ENCODE measurements around the gene ARID1A. TPM values are rescaled to one million over a fixed set of nuclear protein-coding genes. Genes with fewer than 3 reads are reported as not detected.

Gene ARID1A
- total RNA-seq, 1 donor from 2014 or later, result 70.0 TPM

GRCh38 chr1:26824731-26825130 is 128.9 kb downstream of the ARID1A start:
- no peaks in the 10 kb centered on the region for H3K36me3 Mint-ChIP-seq (ENCODE audit: unreplicated experiment)
- H3K27ac Mint-ChIP-seq (ENCODE audit: unreplicated experiment), result no peak overlapping the region
- peaks cover 26% of the 10 kb centered on the region for H3K4me1 Mint-ChIP-seq (ENCODE audit: unreplicated experiment)

GRCh38 chr1:26826261-26827105 is 130.7 kb downstream of the ARID1A start, which contains the start of gene ZDHHC18:
Gene ZDHHC18 (plus strand): TSS chr1:26826688. CDS start chr1:26826805, 117 bp downstream.
- peaks cover 26% of the 10 kb centered on the region for H3K4me1 Mint-ChIP-seq (ENCODE audit: unreplicated experiment)
- H3K36me3 Mint-ChIP-seq (ENCODE audit: unreplicated experiment), result no peaks in the 10 kb centered on the region
- peak within 1 kb of the TSS; percentile 82 for H3K27ac Mint-ChIP-seq (ENCODE audit: unreplicated experiment)
- H3K4me3 Mint-ChIP-seq (ENCODE audit: unreplicated experiment), result peak within 1 kb of the TSS; percentile 87
- H3K9me3 Mint-ChIP-seq (ENCODE audit: unreplicated experiment), result no peaks in the 10 kb centered on the region
- DNase-seq (ENCODE audit: extremely low spot score, unreplicated experiment), result peak; percentile 91
- TF ChIP-seq CTCF (IDR thresholded peaks at IDR 0.05), result peak; percentile 58
- no peaks in the 10 kb centered on the region for H3K27me3 Mint-ChIP-seq (ENCODE audit: unreplicated experiment)

More at GRCh38 chr1:26824731-26825130, 128.9 kb downstream of the ARID1A start:
- no peak overlapping the region for H3K4me3 Mint-ChIP-seq (ENCODE audit: unreplicated experiment)
- no peaks in the 10 kb centered on the region for H3K9me3 Mint-ChIP-seq (ENCODE audit: unreplicated experiment)
- TF ChIP-seq CTCF (IDR thresholded peaks at IDR 0.05), result no peak
- DNase-seq (ENCODE audit: extremely low spot score, unreplicated experiment), result no peak
- H3K27me3 Mint-ChIP-seq (ENCODE audit: unreplicated experiment), result no peaks in the 10 kb centered on the region

DNA sequence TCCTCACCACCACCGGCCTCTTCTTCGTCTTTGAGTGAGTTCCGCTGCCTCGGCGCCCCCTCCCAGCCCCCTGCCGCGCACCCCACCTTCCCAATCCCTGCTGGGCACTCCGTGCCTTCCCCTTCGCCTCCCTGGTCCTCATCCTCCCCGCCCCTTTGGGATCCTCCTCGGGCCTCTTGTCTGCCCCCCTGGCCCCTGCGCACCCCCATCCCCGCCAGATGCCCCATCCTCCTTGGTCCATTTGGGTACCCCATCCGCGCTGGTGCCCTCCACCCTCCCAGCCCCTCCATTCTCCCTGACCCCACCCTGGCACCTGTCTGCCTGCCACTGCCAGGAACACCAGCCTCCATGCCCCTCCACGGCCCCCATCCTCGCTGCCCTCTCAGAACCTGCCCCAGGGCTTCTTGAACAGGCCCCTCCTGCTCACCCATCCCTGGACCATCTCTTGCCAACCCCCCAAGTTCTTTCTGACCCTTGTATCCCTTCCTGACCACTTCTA is 131.3 kb downstream of the ARID1A start:
- Mint-ChIP-seq H3K9me3 (ENCODE audit: unreplicated experiment) (no peaks in the 10 kb centered on the region), H3K4me3 (ENCODE audit: unreplicated experiment) (peak overlapping the region; percentile 86), H3K4me1 (ENCODE audit: unreplicated experiment) (peaks cover 26% of the 10 kb centered on the region), H3K27me3 (ENCODE audit: unreplicated experiment) (no peaks in the 10 kb centered on the region), H3K27ac (ENCODE audit: unreplicated experiment) (peak overlapping the region; percentile 82), H3K36me3 (ENCODE audit: unreplicated experiment) (peaks cover 2% of the 10 kb centered on the region)
- no peak for DNase-seq (ENCODE audit: extremely low spot score, unreplicated experiment)
- TF ChIP-seq CTCF (IDR thresholded peaks at IDR 0.05), result no peak

GRCh38 chr1:26827663-26828062 is 131.8 kb downstream of the ARID1A start:
- Mint-ChIP-seq H3K36me3 (ENCODE audit: unreplicated experiment) (peaks cover 7% of the 10 kb centered on the region), H3K4me1 (ENCODE audit: unreplicated experiment) (peaks cover 26% of the 10 kb centered on the region), H3K27me3 (ENCODE audit: unreplicated experiment) (no peaks in the 10 kb centered on the region), H3K27ac (ENCODE audit: unreplicated experiment) (peak overlapping the region; percentile 82), H3K9me3 (ENCODE audit: unreplicated experiment) (no peaks in the 10 kb centered on the region), H3K4me3 (ENCODE audit: unreplicated experiment) (peak overlapping the region; percentile 86)
- TF ChIP-seq CTCF (IDR thresholded peaks at IDR 0.05), result no peak
- no peak for DNase-seq (ENCODE audit: extremely low spot score, unreplicated experiment)

DNA sequence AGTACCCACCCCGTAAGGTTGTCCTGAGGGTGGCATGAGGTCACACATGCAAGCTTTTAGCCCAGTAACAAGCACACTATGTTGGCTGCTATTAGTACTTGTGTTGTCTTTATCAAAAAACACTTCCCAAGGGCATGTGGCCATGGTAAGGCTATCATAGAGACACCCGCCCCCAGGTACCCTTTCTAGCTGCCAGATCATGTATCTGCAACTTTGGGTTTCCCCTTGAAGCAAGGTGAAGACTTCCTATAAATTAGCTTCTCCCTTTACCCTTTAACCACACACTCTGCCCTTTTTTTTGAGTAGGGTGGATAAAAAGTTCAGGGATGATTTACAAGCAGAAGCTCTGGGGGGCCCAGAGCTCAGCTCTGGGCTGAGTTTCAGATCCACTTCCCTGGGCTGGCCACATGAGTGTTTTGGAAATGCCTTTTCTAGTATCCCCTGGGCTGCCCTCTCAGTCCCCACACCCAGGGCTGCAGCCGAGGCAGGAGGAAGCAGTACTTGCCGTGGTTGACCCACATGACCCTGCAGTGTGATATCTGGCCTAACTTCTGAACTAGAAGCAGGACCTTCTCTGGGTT is 132.7 kb downstream of the ARID1A start:
- Mint-ChIP-seq H3K4me1 (ENCODE audit: unreplicated experiment) (peaks cover 26% of the 10 kb centered on the region), H3K4me3 (ENCODE audit: unreplicated experiment) (peak overlapping the region; percentile 86), H3K9me3 (ENCODE audit: unreplicated experiment) (no peaks in the 10 kb centered on the region), H3K27me3 (ENCODE audit: unreplicated experiment) (no peaks in the 10 kb centered on the region), H3K27ac (ENCODE audit: unreplicated experiment) (peak overlapping the region; percentile 82), H3K36me3 (ENCODE audit: unreplicated experiment) (peaks cover 14% of the 10 kb centered on the region)
- DNase-seq (ENCODE audit: extremely low spot score, unreplicated experiment), result no peak
- TF ChIP-seq CTCF (IDR thresholded peaks at IDR 0.05), result no peak
